KMS-11 (cell line): ENCODE data around the gene TNFSF4.

Experiments
- H2AFZ ChIP-seq: fragments of 200-600 bp; sonication (generic); 2 replicates; pipeline ENCODE4 v1.6.1; 2016; ENCODE audit warnings: antibody characterized with exemption, mixed run types, low read depth
- H3K27ac ChIP-seq: fragments of 200-600 bp; sonication (generic); 2 replicates; pipeline ENCODE4 v1.6.1; 2016; ENCODE audit warnings: mild to moderate bottlenecking, mixed run types
- H3K27me3 ChIP-seq: fragments of 200-600 bp; sonication (generic); 2 replicates; pipeline ENCODE4 v1.6.1; 2017; ENCODE audit warnings: mild to moderate bottlenecking, low read depth, mixed run types, moderate library complexity; ENCODE audit not compliant: insufficient read depth
- H3K36me3 ChIP-seq: fragments of 200-600 bp; sonication (generic); 2 replicates; pipeline ENCODE4 v1.6.1; 2017; ENCODE audit warnings: mild to moderate bottlenecking, mixed run types; ENCODE audit not compliant: insufficient read depth
- H3K4me1 ChIP-seq: fragments of 200-600 bp; sonication (generic); 2 replicates; pipeline ENCODE4 v1.6.1; 2016; ENCODE audit warnings: mild to moderate bottlenecking, low read depth, mixed run types; ENCODE audit not compliant: poor library complexity, severe bottlenecking
- H3K4me2 ChIP-seq: fragments of 200-600 bp; sonication (generic); 2 replicates; pipeline ENCODE4 v1.7.0; 2016; ENCODE audit warnings: mild to moderate bottlenecking, mixed run types
- H3K4me3 ChIP-seq: fragments of 200-600 bp; sonication (generic); IDR thresholded peaks from 2 replicates; pipeline ENCODE4 v1.6.1; 2017; ENCODE audit warnings: low read depth, low read length, mixed read lengths; ENCODE audit not compliant: insufficient read depth
- H3K79me2 ChIP-seq: fragments of 200-600 bp; sonication (generic); 2 replicates; pipeline ENCODE4 v1.6.1; 2016; ENCODE audit warnings: low read depth, mixed run types; ENCODE audit not compliant: insufficient read depth
- H3K9ac ChIP-seq: fragments of 200-600 bp; sonication (generic); 2 replicates; pipeline ENCODE4 v1.6.1; 2016; ENCODE audit warnings: mild to moderate bottlenecking, mixed run types
- H4K20me1 ChIP-seq: fragments of 200-600 bp; sonication (generic); 2 replicates; pipeline ENCODE4 v1.6.1; 2016; ENCODE audit warnings: mild to moderate bottlenecking, mixed run types; ENCODE audit not compliant: insufficient read depth
- CTCF ChIP-seq: fragments of 200-600 bp; sonication (generic); conservative IDR thresholded peaks from 2 replicates; pipeline ENCODE4 v1.6.1; 2017; ENCODE audit warnings: low read depth, mild to moderate bottlenecking, antibody characterized with exemption, low read length, moderate library complexity, mixed read lengths

Gene TNFSF4

GRCh38 chr1:173248247-173248940 lies 41.3 kb upstream of the TNFSF4 start:
- H3K79me2 ChIP-seq = no peaks in the 10 kb centered on the region
- no peak overlapping the region for H3K27ac ChIP-seq
- H3K9ac ChIP-seq = no peak overlapping the region
- TF ChIP-seq CTCF = no peak
- no peak overlapping the region for H3K4me3 ChIP-seq
- no peaks in the 10 kb centered on the region for H3K4me1 ChIP-seq
- H2AFZ ChIP-seq = no peak overlapping the region
- H3K27me3 ChIP-seq = no peaks in the 10 kb centered on the region
- no peaks in the 10 kb centered on the region for H4K20me1 ChIP-seq
- no peak overlapping the region for H3K4me2 ChIP-seq
- H3K36me3 ChIP-seq = no peaks in the 10 kb centered on the region

GRCh38 chr1:173245892-173246291 lies 38.8 kb upstream of the TNFSF4 start:
- Histone ChIP-seq H2AFZ (no peak overlapping the region), H3K27me3 (no peaks in the 10 kb centered on the region), H3K36me3 (no peaks in the 10 kb centered on the region), H3K27ac (no peak overlapping the region), H4K20me1 (no peaks in the 10 kb centered on the region), H3K4me3 (no peak overlapping the region), H3K79me2 (no peaks in the 10 kb centered on the region), H3K4me1 (no peaks in the 10 kb centered on the region), H3K9ac (no peak overlapping the region), H3K4me2 (no peak overlapping the region)
- no peak for TF ChIP-seq CTCF

GRCh38 chr1:173243300-173243699 lies 36.2 kb upstream of the TNFSF4 start:
- H2AFZ ChIP-seq = no peak overlapping the region
- H4K20me1 ChIP-seq = no peaks in the 10 kb centered on the region
- no peak overlapping the region for H3K27ac ChIP-seq
- H3K4me3 ChIP-seq = no peak overlapping the region
- H3K27me3 ChIP-seq = no peaks in the 10 kb centered on the region
- no peak overlapping the region for H3K4me2 ChIP-seq
- no peaks in the 10 kb centered on the region for H3K4me1 ChIP-seq
- H3K36me3 ChIP-seq = no peaks in the 10 kb centered on the region
- no peak overlapping the region for H3K9ac ChIP-seq
- TF ChIP-seq CTCF = no peak
- H3K79me2 ChIP-seq = no peaks in the 10 kb centered on the region

GRCh38 chr1:173241528-173242347 lies 34.6 kb upstream of the TNFSF4 start:
- Histone ChIP-seq H3K79me2 (no peaks in the 10 kb centered on the region), H3K4me1 (no peaks in the 10 kb centered on the region), H3K27me3 (no peaks in the 10 kb centered on the region), H3K36me3 (no peaks in the 10 kb centered on the region), H3K4me3 (no peak overlapping the region), H4K20me1 (no peaks in the 10 kb centered on the region), H3K27ac (no peak overlapping the region), H2AFZ (no peak overlapping the region), H3K4me2 (no peak overlapping the region), H3K9ac (no peak overlapping the region)
- no peak for TF ChIP-seq CTCF
